HEK293 (cell line): ENCODE measurements around the gene NPAS1.

Experiments used
- CTCF ChIA-PET: fragments of 350-600 bp; formaldehyde crosslinking; extraction: SDS; loops from one replicate; lab custom pipeline; 2021; ENCODE audit warnings: antibody characterized with exemption; lab: Yijun Ruan, JAX
- POLR2A ChIA-PET: fragments of 300-600 bp; formaldehyde crosslinking; extraction: SDS; loops from one replicate; lab custom pipeline; 2020; ENCODE audit warnings: antibody characterized with exemption, inconsistent platforms; lab: Yijun Ruan, JAX
- H3K27ac ChIP-seq: fragments of 200-500 bp; sonication (Bioruptor generic); 2 replicates; pipeline ENCODE4 v1.5.1; 2014; ENCODE audit warnings: low read depth, low read length, control low read depth, inconsistent platforms; ENCODE audit errors: extremely low read depth
- H3K36me3 ChIP-seq, 2 experiments: fragments of 200-500 bp in 1 of 2; sonication (Bioruptor generic) in 1 of 2; 1 replicate in 1 of 2; 2 replicates in 1 of 2; pipeline ENCODE4 v1.5.1; 2014 to 2017; ENCODE audit warnings: inconsistent platforms in 2 of 2, low read length in 2 of 2; ENCODE audit not compliant: control insufficient read depth in 2 of 2, insufficient read depth in 1 of 2
- H3K4me1 ChIP-seq: fragments of 200-500 bp; sonication (Bioruptor generic); 2 replicates; pipeline ENCODE4 v1.5.1; 2014; ENCODE audit warnings: mild to moderate bottlenecking, low read length, inconsistent platforms; ENCODE audit not compliant: control insufficient read depth, insufficient read depth
- H3K4me3 ChIP-seq: 2 replicates; pipeline ENCODE4 v1.5.1; 2011; ENCODE audit warnings: low read depth, mild to moderate bottlenecking, control low read depth, low read length, moderate library complexity
- H3K9me3 ChIP-seq: fragments of 200-500 bp; sonication (Bioruptor generic); 2 replicates; pipeline ENCODE4 v1.5.1; 2014; ENCODE audit warnings: low read depth, low read length, inconsistent platforms; ENCODE audit not compliant: control insufficient read depth, insufficient read depth
- EGR2 ChIP-seq: fragments of 450-650 bp; formaldehyde crosslinking; IDR thresholded peaks from 2 replicates; pipeline ENCODE4 v1.5.1; 2016; ENCODE audit warnings: low read depth, missing biosample characterization, missing genetic modification characterization
- KLF16 ChIP-seq: fragments of 450-650 bp; formaldehyde crosslinking; IDR thresholded peaks from 2 replicates; pipeline ENCODE4 v1.5.1; 2017; ENCODE audit warnings: missing biosample characterization, missing genetic modification characterization
- OSR2 ChIP-seq: fragments of 450-650 bp; formaldehyde crosslinking; IDR thresholded peaks from 2 replicates; pipeline ENCODE4 v1.5.1; 2016; ENCODE audit warnings: missing biosample characterization, missing genetic modification characterization
- OVOL3 ChIP-seq: fragments of 450-650 bp; formaldehyde crosslinking; IDR thresholded peaks from 2 replicates; pipeline ENCODE4 v1.5.1; 2016; ENCODE audit warnings: missing biosample characterization, missing genetic modification characterization
- SP2 ChIP-seq: fragments of 450-650 bp; formaldehyde crosslinking; IDR thresholded peaks from 2 replicates; pipeline ENCODE4 v1.5.1; 2016; ENCODE audit warnings: missing biosample characterization, missing genetic modification characterization
- WT1 ChIP-seq: fragments of 450-650 bp; formaldehyde crosslinking; IDR thresholded peaks from 2 replicates; pipeline ENCODE4 v1.5.1; 2016; ENCODE audit warnings: missing biosample characterization, missing genetic modification characterization
- ZBTB20 ChIP-seq: fragments of 450-650 bp; formaldehyde crosslinking; IDR thresholded peaks from 2 replicates; pipeline ENCODE4 v1.5.1; 2016; ENCODE audit warnings: missing biosample characterization, missing genetic modification characterization
- ZBTB21 ChIP-seq: fragments of 450-650 bp; formaldehyde crosslinking; IDR thresholded peaks from 2 replicates; pipeline ENCODE4 v1.5.1; 2017; ENCODE audit warnings: missing biosample characterization, missing genetic modification characterization
- ZFHX2 ChIP-seq: fragments of 450-650 bp; formaldehyde crosslinking; conservative IDR thresholded peaks from 2 replicates; pipeline ENCODE4 v1.5.1; 2016; ENCODE audit warnings: missing biosample characterization, missing genetic modification characterization
- ZNF121 ChIP-seq: fragments of 450-650 bp; formaldehyde crosslinking; IDR thresholded peaks from 2 replicates; pipeline ENCODE4 v1.5.1; 2016; ENCODE audit warnings: missing biosample characterization, missing genetic modification characterization
- ZNF174 ChIP-seq: fragments of 450-650 bp; formaldehyde crosslinking; IDR thresholded peaks from 2 replicates; pipeline ENCODE4 v1.5.0; 2017; ENCODE audit warnings: missing biosample characterization, mild to moderate bottlenecking, missing genetic modification characterization
- ZNF426 ChIP-seq: fragments of 450-650 bp; formaldehyde crosslinking; IDR thresholded peaks from 2 replicates; pipeline ENCODE4 v1.5.1; 2017; ENCODE audit warnings: missing biosample characterization, missing genetic modification characterization, mild to moderate bottlenecking, inconsistent platforms, moderate library complexity
- ZNF600 ChIP-seq: fragments of 450-650 bp; formaldehyde crosslinking; IDR thresholded peaks from 2 replicates; pipeline ENCODE4 v1.5.1; 2016; ENCODE audit warnings: missing biosample characterization, missing genetic modification characterization
- ZNF747 ChIP-seq: fragments of 450-650 bp; formaldehyde crosslinking; IDR thresholded peaks from 2 replicates; pipeline ENCODE4 v1.5.1; 2016; ENCODE audit warnings: missing biosample characterization, missing genetic modification characterization
- ZNF791 ChIP-seq: fragments of 450-650 bp; formaldehyde crosslinking; IDR thresholded peaks from 2 replicates; pipeline ENCODE4 v1.5.1; 2016; ENCODE audit warnings: missing biosample characterization, missing genetic modification characterization
- ZNF837 ChIP-seq: fragments of 450-650 bp; formaldehyde crosslinking; IDR thresholded peaks from 2 replicates; pipeline ENCODE4 v1.5.1; 2016; ENCODE audit warnings: missing biosample characterization, missing genetic modification characterization
- ZXDB ChIP-seq: fragments of 450-650 bp; formaldehyde crosslinking; IDR thresholded peaks from 2 replicates; pipeline ENCODE4 v1.5.1; 2016; ENCODE audit warnings: missing biosample characterization, missing genetic modification characterization
- TF ChIP-seq, protein P1 (sequence below): fragments of 450-650 bp; formaldehyde crosslinking; IDR thresholded peaks from 2 replicates; pipeline ENCODE4 v1.5.1; 2017; ENCODE audit warnings: missing biosample characterization, mild to moderate bottlenecking, missing genetic modification characterization, moderate library complexity
- TF ChIP-seq, protein P2 (sequence below): fragments of 450-650 bp; formaldehyde crosslinking; IDR thresholded peaks from 2 replicates; pipeline ENCODE4 v1.5.1; 2017; ENCODE audit warnings: missing biosample characterization, missing genetic modification characterization
- TF ChIP-seq, protein P3 (sequence below): fragments of 450-650 bp; formaldehyde crosslinking; IDR thresholded peaks from 2 replicates; pipeline ENCODE4 v1.5.1; 2016; ENCODE audit warnings: missing biosample characterization, missing genetic modification characterization
- TF ChIP-seq, protein P4 (sequence below): fragments of 450-650 bp; formaldehyde crosslinking; IDR thresholded peaks from 2 replicates; pipeline ENCODE4; 2016; ENCODE audit warnings: missing biosample characterization, missing genetic modification characterization

The NPAS1 gene

DNA sequence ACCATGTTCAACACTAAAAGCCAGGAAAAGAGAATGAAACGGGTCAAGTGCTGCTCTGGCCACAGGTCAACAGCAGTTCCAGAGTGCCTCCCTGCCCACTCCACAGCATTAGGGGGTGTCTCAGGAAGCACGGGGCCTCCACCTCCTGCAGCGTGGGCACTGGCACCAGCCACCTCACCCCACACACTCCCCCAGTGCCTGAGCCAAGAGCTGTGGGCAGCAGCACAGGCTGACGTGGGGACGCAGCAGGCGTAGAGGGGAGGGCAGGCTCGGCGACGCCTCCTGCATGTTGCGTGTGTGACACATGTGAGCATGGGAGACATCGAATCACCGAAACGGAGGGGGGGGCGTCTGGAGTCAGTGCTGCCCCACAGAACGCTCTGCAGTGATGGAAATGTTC, 50.2 kb downstream of the NPAS1 start:
- TF ChIP-seq, protein P1, sequence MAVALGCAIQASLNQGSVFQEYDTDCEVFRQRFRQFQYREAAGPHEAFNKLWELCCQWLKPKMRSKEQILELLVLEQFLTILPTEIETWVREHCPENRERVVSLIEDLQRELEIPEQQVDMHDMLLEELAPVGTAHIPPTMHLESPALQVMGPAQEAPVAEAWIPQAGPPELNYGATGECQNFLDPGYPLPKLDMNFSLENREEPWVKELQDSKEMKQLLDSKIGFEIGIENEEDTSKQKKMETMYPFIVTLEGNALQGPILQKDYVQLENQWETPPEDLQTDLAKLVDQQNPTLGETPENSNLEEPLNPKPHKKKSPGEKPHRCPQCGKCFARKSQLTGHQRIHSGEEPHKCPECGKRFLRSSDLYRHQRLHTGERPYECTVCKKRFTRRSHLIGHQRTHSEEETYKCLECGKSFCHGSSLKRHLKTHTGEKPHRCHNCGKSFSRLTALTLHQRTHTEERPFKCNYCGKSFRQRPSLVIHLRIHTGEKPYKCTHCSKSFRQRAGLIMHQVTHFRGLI (tag by site-specific recombination), result no peak
- TF ChIP-seq EGR2 (tag by site-specific recombination) (peak; percentile 71; the same call in 1 of the 2 replicates), ZNF747 (tag by site-specific recombination) (no peak), ZFHX2 (tag by site-specific recombination) (peak; percentile 80)
- Histone ChIP-seq H3K4me1 (no peaks in the 10 kb centered on the region), H3K27ac (no peak overlapping the region), H3K4me3 (no peak overlapping the region), H3K9me3 (no peaks in the 10 kb centered on the region), H3K36me3 (peaks cover 9 to 96% of the 10 kb centered on the region in 2 experiments)
- ChIA-PET POLR2A (no interaction called here), CTCF (interaction anchor here (0.6 to 0.7 kb wide), 4 partner anchors 15 to 181 kb away, joined by 3 to 5 read pairs (median 3); no protein-coding TSS in a partner anchor)

DNA sequence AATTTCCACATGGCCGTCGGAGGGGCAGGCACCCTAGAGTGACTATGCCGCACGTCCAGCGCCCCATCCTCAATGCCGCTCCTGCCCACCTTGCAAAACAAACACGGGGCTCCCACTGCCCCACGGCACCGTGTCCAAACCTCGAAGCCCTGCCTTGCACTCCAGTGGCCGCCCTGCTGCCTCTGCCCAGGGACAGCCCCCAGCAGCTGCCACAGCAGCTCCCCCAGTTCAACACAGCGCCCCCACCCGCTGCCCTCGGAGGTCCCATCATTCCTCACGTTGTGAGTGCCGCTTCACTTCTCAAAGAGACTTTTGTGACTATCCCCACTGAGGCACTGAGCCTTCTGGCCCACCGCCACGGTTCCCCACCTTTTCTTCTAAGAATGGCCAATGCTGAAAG, 51.1 kb downstream of the NPAS1 start:
- Histone ChIP-seq H3K4me3 (no peak overlapping the region), H3K9me3 (no peaks in the 10 kb centered on the region), H3K4me1 (no peaks in the 10 kb centered on the region), H3K36me3 (peaks cover 13 to 96% of the 10 kb centered on the region in 2 experiments), H3K27ac (no peak overlapping the region)
- POLR2A ChIA-PET, result interaction anchor here (0.6 kb wide), 1 partner anchor 40 kb away, joined by 3 read pairs; no protein-coding TSS in a partner anchor
- CTCF ChIA-PET, result no interaction called here
- TF ChIP-seq ZXDB (tag by site-specific recombination) (no peak), ZNF600 (no peak), KLF16 (tag by site-specific recombination) (no peak), OVOL3 (no peak), ZNF174 (tag by site-specific recombination) (no peak), ZNF837 (tag by site-specific recombination) (no peak), ZNF426 (no peak), ZBTB20 (no peak), ZNF121 (tag by site-specific recombination) (no peak), ZBTB21 (tag by site-specific recombination) (no peak), OSR2 (tag by site-specific recombination) (no peak), SP2 (tag by site-specific recombination) (no peak), ZNF791 (tag by site-specific recombination) (no peak), WT1 (tag by site-specific recombination) (no peak)
- TF ChIP-seq, protein P2, sequence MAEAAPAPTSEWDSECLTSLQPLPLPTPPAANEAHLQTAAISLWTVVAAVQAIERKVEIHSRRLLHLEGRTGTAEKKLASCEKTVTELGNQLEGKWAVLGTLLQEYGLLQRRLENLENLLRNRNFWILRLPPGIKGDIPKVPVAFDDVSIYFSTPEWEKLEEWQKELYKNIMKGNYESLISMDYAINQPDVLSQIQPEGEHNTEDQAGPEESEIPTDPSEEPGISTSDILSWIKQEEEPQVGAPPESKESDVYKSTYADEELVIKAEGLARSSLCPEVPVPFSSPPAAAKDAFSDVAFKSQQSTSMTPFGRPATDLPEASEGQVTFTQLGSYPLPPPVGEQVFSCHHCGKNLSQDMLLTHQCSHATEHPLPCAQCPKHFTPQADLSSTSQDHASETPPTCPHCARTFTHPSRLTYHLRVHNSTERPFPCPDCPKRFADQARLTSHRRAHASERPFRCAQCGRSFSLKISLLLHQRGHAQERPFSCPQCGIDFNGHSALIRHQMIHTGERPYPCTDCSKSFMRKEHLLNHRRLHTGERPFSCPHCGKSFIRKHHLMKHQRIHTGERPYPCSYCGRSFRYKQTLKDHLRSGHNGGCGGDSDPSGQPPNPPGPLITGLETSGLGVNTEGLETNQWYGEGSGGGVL (tag by site-specific recombination), result no peak
- TF ChIP-seq, protein P3, sequence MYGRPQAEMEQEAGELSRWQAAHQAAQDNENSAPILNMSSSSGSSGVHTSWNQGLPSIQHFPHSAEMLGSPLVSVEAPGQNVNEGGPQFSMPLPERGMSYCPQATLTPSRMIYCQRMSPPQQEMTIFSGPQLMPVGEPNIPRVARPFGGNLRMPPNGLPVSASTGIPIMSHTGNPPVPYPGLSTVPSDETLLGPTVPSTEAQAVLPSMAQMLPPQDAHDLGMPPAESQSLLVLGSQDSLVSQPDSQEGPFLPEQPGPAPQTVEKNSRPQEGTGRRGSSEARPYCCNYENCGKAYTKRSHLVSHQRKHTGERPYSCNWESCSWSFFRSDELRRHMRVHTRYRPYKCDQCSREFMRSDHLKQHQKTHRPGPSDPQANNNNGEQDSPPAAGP (tag by site-specific recombination), result no peak
- TF ChIP-seq, protein P4, sequence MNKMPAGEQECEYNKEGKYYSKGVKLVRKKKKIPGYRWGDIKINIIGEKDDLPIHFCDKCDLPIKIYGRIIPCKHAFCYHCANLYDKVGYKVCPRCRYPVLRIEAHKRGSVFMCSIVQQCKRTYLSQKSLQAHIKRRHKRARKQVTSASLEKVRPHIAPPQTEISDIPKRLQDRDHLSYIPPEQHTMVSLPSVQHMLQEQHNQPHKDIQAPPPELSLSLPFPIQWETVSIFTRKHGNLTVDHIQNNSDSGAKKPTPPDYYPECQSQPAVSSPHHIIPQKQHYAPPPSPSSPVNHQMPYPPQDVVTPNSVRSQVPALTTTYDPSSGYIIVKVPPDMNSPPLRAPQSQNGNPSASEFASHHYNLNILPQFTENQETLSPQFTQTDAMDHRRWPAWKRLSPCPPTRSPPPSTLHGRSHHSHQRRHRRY (tag by site-specific recombination), result no peak
